Activated CD4-positive, alpha-beta memory T cell treated with anti-CD3 and anti-CD28 coated beads, Interleukin-2, amount 10 ng/mL, durations not matched to agents 7 days and 5 days (primary cell): ENCODE measurements around the gene VPS18. TPM values are rescaled to one million over a fixed set of nuclear protein-coding genes. Genes with fewer than 3 reads are reported as not detected.
"Not testable (repeated sequence)": the region's sequence is repeated elsewhere in the genome, so short reads cannot be mapped to it uniquely, and the experiment has no call there.

Source experiments
- CTCF ChIA-PET: fragments of 350-600 bp; sonication (Branson Sonifier 250); formaldehyde crosslinking; loops from one replicate; lab custom pipeline; 2021; ENCODE audit warnings: antibody characterized with exemption, inconsistent platforms; lab: Charles Lee
- POLR2A ChIA-PET: fragments of 350-600 bp; sonication (Branson Sonifier 250); formaldehyde crosslinking; loops from one replicate; lab custom pipeline; 2021; ENCODE audit warnings: antibody characterized with exemption; lab: Charles Lee
- DNase-seq: peaks from one replicate; pipeline ENCODE4 v3.0.0-alpha.2; 2020
- H3K27ac Mint-ChIP-seq: one replicate; pipeline ENCODE4 v1.8.0; 2021; ENCODE audit warnings: mild to moderate bottlenecking, mixed read lengths
- H3K27me3 Mint-ChIP-seq: one replicate; pipeline ENCODE4 v1.8.0; 2021; ENCODE audit warnings: mixed read lengths
- H3K36me3 Mint-ChIP-seq: one replicate; pipeline ENCODE4 v1.8.0; 2021; ENCODE audit warnings: low read depth, mixed read lengths
- H3K4me1 Mint-ChIP-seq: one replicate; pipeline ENCODE4 v1.8.0; 2021; ENCODE audit warnings: mixed read lengths
- H3K4me3 Mint-ChIP-seq: one replicate; pipeline ENCODE4 v1.8.0; 2021; ENCODE audit warnings: mild to moderate bottlenecking, mixed read lengths
- H3K9me3 Mint-ChIP-seq: one replicate; pipeline ENCODE4 v1.8.0; 2021; ENCODE audit warnings: mixed read lengths
- total RNA-seq, 2 experiments: library from RNA; stranded (reverse); gene quantifications; one replicate each; pipeline ENCODE4 v1.2.3, GENCODE V29; 2021

Gene VPS18
- total RNA-seq, 2 experiments from 2014 or later = 16.3 to 17.1 TPM

DNA sequence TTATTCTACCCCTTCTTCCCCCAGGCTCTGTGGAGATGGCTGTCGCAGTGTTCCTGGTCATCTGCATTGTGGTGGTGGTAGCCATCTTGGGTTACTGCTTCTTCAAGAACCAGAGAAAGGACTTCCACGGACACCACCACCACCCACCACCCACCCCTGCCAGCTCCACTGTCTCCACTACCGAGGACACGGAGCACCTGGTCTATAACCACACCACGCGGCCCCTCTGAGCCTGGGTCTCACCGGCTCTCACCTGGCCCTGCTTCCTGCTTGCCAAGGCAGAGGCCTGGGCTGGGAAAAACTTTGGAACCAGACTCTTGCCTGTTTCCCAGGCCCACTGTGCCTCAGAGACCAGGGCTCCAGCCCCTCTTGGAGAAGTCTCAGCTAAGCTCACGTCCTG lies 37.5 kb upstream of the VPS18 start:
- Mint-ChIP-seq H3K9me3 (no peaks in the 10 kb centered on the region), H3K4me3 (no peak overlapping the region), H3K27ac (no peak overlapping the region), H3K4me1 (peaks cover 18% of the 10 kb centered on the region), H3K36me3 (no peaks in the 10 kb centered on the region), H3K27me3 (no peaks in the 10 kb centered on the region)
- CTCF ChIA-PET = interaction anchor here (0.6 to 9.9 kb wide), 9 partner anchors 25 to 374 kb away, joined by 3 to 216 read pairs (median 10); partner anchors contain the start of genes CHP1 and EXD1
- no peak for DNase-seq
- POLR2A ChIA-PET = interaction anchor here (0.5 to 3.8 kb wide), 4 partner anchors 12 to 38 kb away, joined by 3 to 51 read pairs (median 4); partner anchors contain the start of genes PPP1R14D, SPINT1 and VPS18

GRCh38 chr15:40857601-40858341 lies 36.5 kb upstream of the VPS18 start:
- Mint-ChIP-seq H3K9me3 (no peaks in the 10 kb centered on the region), H3K4me1 (peaks cover 18% of the 10 kb centered on the region), H3K36me3 (no peaks in the 10 kb centered on the region), H3K27ac (no peak overlapping the region), H3K27me3 (no peaks in the 10 kb centered on the region), H3K4me3 (no peak overlapping the region)
- ChIA-PET CTCF (interaction anchor here (0.5 to 9.9 kb wide), 36 partner anchors 8 to 1853 kb away, joined by 3 to 216 read pairs (median 4); partner anchors contain the start of genes CHP1, DNAJC17, EXD1 and GCHFR), POLR2A (interaction anchor here (0.6 to 3.8 kb wide), 11 partner anchors 10 to 335 kb away, joined by 3 to 51 read pairs (median 4); partner anchors contain the start of genes DNAJC17, PPP1R14D, SPINT1 and VPS18)
- DNase-seq = peak; percentile 84

DNA sequence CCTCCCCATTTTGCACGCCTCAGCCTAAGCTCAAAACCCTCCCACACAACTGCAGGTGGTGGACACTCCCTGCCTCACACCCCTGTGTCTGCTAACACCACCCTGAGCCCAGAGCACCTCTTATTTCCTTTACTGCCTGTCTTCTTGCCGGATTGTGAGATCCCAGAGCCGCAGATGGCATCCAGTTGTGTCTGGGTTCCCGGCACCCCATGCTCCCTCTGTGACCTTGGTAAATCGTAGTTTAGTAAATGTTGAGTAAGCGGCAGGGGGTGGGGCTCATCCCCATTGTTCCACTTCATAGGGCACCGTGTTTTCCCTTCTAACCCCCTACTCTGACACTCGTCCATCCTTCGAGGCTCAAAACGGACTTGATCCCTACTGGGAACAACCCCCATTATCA lies 35.5 kb upstream of the VPS18 start:
- H3K9me3 Mint-ChIP-seq = no peaks in the 10 kb centered on the region
- no peak overlapping the region for H3K4me3 Mint-ChIP-seq
- no peaks in the 10 kb centered on the region for H3K36me3 Mint-ChIP-seq
- no peak for DNase-seq
- no peak overlapping the region for H3K27ac Mint-ChIP-seq
- ChIA-PET CTCF (interaction anchor here (0.5 to 9.9 kb wide), 31 partner anchors 9 to 1852 kb away, joined by 3 to 216 read pairs (median 4); partner anchors contain the start of genes CHP1, DNAJC17, EXD1 and GCHFR), POLR2A (interaction anchor here (0.6 to 3.8 kb wide), 9 partner anchors 11 to 334 kb away, joined by 3 to 51 read pairs (median 3); partner anchors contain the start of genes DNAJC17, SPINT1, VPS18 and ZFYVE19)
- peaks cover 18% of the 10 kb centered on the region for H3K4me1 Mint-ChIP-seq
- H3K27me3 Mint-ChIP-seq = no peaks in the 10 kb centered on the region

- Mint-ChIP-seq H3K9me3 (no peaks in the 10 kb centered on the region), H3K4me1 (peaks cover 18% of the 10 kb centered on the region), H3K27ac (no peak overlapping the region), H3K36me3 (no peaks in the 10 kb centered on the region), H3K27me3 (no peaks in the 10 kb centered on the region), H3K4me3 (no peak overlapping the region)
- POLR2A ChIA-PET = interaction anchor here (0.6 to 3.8 kb wide), 6 partner anchors 11 to 327 kb away, joined by 3 to 51 read pairs (median 4); partner anchors contain the start of genes SPINT1 and VPS18
- peak; percentile 86 for DNase-seq
- CTCF ChIA-PET = interaction anchor here (0.5 to 9.9 kb wide), 26 partner anchors 10 to 372 kb away, joined by 3 to 216 read pairs (median 5); partner anchors contain the start of genes CHP1, DNAJC17, EXD1 and GCHFR
Measured at GRCh38 chr15:40859206-40859851, 34.9 kb upstream of the VPS18 start.

DNA sequence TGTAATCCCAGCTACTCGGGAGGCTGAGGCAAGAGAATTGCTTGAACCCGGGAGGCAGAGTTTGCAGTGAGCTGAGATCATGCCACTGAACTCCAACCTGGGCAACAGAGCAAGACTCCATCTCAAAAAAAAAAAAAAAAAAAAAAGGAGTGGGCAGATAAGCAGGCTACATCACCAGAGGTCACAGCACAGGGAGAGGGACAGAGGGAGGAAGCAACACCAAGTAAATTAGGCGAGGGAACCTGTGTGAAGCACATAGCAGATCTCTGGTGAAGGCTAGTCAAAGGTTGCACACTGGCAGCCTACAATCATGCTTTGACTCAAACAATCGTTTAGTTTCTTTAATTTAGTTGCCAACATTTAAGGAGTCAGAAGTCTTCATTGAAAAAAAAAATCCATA lies 33.1 kb upstream of the VPS18 start:
- H3K9me3 Mint-ChIP-seq, DNase-seq, H3K36me3 Mint-ChIP-seq, H3K27ac Mint-ChIP-seq, H3K27me3 Mint-ChIP-seq, H3K4me3 Mint-ChIP-seq: not testable (repeated sequence)
- ChIA-PET CTCF (interaction anchor here (0.6 to 9.9 kb wide), 3 partner anchors 20 to 227 kb away, joined by 3 to 216 read pairs (median 34); no protein-coding TSS in a partner anchor), POLR2A (interaction anchor here (0.7 to 0.8 kb wide), 2 partner anchors 31 to 909 kb away, joined by 3 read pairs; no protein-coding TSS in a partner anchor)
- H3K4me1 Mint-ChIP-seq = peaks cover 18% of the 10 kb centered on the region

DNA sequence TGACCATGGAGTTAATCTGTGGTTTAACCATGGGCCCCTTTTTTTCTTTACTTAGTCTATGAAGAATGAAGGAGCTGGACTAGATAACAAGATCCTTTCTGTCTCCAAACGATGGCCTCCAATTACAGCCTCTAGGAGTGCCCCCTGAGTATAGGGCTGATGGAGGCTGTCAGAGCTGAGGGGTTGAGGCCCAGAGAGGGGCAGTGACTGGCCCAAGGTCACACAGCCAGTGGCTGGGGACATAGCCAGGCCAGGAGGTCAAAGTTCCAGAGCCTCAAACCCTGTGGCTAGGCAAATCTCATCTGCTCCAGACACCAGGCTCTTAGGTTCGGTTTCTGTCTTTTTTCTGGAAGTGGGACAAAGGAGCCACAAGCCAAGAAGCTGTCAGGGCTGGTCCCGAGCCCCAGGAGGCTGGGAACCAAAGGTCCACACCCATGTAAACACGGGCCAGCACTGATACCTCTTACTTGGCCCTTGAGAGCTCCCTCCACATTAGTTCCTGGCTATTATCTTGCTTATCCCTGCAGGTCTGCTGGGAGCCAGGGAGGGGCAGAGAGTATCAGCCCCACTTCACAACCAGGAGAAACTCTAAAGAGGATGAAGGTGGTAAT lies 30.5 kb upstream of the VPS18 start:
- ChIA-PET CTCF (interaction anchor here (0.6 to 1.5 kb wide), 2 partner anchors 28 to 209 kb away, joined by 3 to 5 read pairs; no protein-coding TSS in a partner anchor), POLR2A (interaction anchor here (1.7 kb wide), 1 partner anchor 30 kb away, joined by 4 read pairs; the partner anchor contains the start of gene VPS18)
- Mint-ChIP-seq H3K27me3 (peaks cover 2% of the 10 kb centered on the region), H3K36me3 (no peaks in the 10 kb centered on the region), H3K9me3 (no peaks in the 10 kb centered on the region), H3K4me1 (peaks cover 7% of the 10 kb centered on the region), H3K4me3 (no peak overlapping the region), H3K27ac (no peak overlapping the region)
- no peak for DNase-seq

- H3K27me3 Mint-ChIP-seq = peaks cover 4% of the 10 kb centered on the region
- H3K4me3 Mint-ChIP-seq = no peak overlapping the region
- H3K27ac Mint-ChIP-seq = no peak overlapping the region
- no peaks in the 10 kb centered on the region for H3K9me3 Mint-ChIP-seq
- CTCF ChIA-PET = interaction anchor here (1.0 kb wide), 1 partner anchor 12 kb away, joined by 3 read pairs; no protein-coding TSS in a partner anchor
- no peak for DNase-seq
- no peaks in the 10 kb centered on the region for H3K36me3 Mint-ChIP-seq
- POLR2A ChIA-PET = interaction anchor here (1.7 kb wide), 1 partner anchor 9 kb away, joined by 3 read pairs; no protein-coding TSS in a partner anchor
- peaks cover 3% of the 10 kb centered on the region for H3K4me1 Mint-ChIP-seq
Measured at GRCh38 chr15:40867199-40867598, 27.1 kb upstream of the VPS18 start.

DNA sequence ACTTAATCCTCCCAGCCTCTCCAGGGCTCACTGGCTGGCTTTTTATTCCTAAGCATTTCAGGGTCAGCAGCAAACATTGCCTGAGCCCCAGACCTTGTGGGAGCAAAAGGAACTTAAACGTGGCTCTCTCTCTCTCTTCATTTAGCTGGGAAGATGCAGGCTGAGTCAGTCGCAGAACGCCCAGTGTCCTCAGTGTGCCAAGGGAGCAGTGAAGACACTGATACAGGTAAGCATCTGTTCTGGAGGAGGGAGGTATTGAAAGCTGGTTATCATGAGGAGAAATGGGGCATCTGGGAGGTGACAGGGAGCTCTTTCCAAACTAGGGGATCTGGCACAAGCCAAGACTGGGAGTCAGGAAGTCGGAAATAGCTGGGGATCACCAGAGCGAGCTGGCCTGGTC lies 24.6 kb upstream of the VPS18 start:
- CTCF ChIA-PET = interaction anchor here (0.9 kb wide), 1 partner anchor 23 kb away, joined by 3 read pairs; no protein-coding TSS in a partner anchor
- DNase-seq = no peak
- POLR2A ChIA-PET = interaction anchor here (1.1 kb wide), 1 partner anchor 11 kb away, joined by 3 read pairs; no protein-coding TSS in a partner anchor
- H3K27me3 Mint-ChIP-seq = peaks cover 20% of the 10 kb centered on the region
- H3K4me1 Mint-ChIP-seq = peaks cover 16% of the 10 kb centered on the region
- no peak overlapping the region for H3K4me3 Mint-ChIP-seq
- no peaks in the 10 kb centered on the region for H3K9me3 Mint-ChIP-seq
- no peaks in the 10 kb centered on the region for H3K36me3 Mint-ChIP-seq
- no peak overlapping the region for H3K27ac Mint-ChIP-seq

GRCh38 chr15:40870716-40871115 lies 23.5 kb upstream of the VPS18 start:
- H3K4me1 Mint-ChIP-seq = peaks cover 16% of the 10 kb centered on the region
- H3K27ac Mint-ChIP-seq = no peak overlapping the region
- H3K4me3 Mint-ChIP-seq = no peak overlapping the region
- CTCF ChIA-PET = interaction anchor here (1.6 kb wide), 1 partner anchor 21 kb away, joined by 8 read pairs; no protein-coding TSS in a partner anchor
- no peaks in the 10 kb centered on the region for H3K36me3 Mint-ChIP-seq
- POLR2A ChIA-PET = interaction anchor here (1.1 to 1.3 kb wide), 2 partner anchors 8 to 12 kb away, joined by 3 read pairs; no protein-coding TSS in a partner anchor
- peaks cover 22% of the 10 kb centered on the region for H3K27me3 Mint-ChIP-seq
- DNase-seq = no peak
- no peaks in the 10 kb centered on the region for H3K9me3 Mint-ChIP-seq

DNA sequence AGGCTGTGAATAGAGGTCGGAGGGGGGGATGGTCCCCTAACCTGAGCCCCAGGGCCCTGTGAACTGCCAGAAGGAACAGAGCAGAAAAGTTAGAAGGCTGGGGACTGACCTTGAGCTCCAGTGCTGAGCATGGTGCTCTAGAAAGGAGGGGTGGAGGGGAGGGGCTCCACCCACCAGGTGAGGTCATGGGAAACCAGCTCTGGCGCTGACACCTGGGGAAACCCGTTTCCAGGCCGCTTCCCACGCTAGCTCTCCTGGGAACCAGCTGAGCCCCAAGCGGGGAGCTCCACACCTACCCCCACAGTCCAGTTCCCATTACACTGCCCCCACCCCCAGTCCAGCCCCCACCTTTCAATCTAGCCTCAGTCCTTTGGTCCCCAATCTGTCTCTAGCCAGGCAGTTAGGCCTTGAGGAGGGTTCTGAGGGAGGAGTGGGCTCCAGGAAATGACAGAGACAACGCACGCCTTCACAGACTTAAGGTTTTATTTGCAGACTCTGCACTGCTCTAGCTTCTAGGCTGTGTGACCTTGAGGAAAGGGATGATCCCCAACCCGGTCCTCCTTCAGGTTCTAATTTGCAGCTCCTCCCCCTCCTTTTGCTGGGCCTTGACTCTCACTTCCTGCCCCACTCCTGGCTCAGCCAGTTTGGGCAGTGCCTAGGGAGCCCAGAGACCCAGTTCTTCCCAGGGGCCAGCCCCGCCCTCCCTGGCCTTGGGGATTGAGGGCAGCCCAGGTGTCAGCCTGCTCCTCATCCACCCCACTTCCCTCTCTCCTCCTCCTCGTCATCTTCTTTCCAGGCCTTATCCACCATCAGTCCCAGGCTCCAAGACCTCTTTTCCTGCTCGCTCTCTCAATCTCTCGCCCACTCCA lies 22.3 kb upstream of the VPS18 start:
- CTCF ChIA-PET = interaction anchor here (1.1 to 3.1 kb wide), 3 partner anchors 20 to 22 kb away, joined by 8 to 18 read pairs (median 8); partner anchors contain the start of gene VPS18
- Mint-ChIP-seq H3K9me3 (no peaks in the 10 kb centered on the region), H3K27ac (no peak overlapping the region), H3K4me1 (peaks cover 16% of the 10 kb centered on the region), H3K36me3 (no peaks in the 10 kb centered on the region), H3K4me3 (no peak overlapping the region), H3K27me3 (peaks cover 27% of the 10 kb centered on the region)
- POLR2A ChIA-PET = interaction anchor here (0.9 to 1.6 kb wide), 5 partner anchors 10 to 128 kb away, joined by 3 to 4 read pairs (median 3); no protein-coding TSS in a partner anchor
- no peak for DNase-seq
